Tibial nerve (tissue), 4 donors: ENCODE measurements around the gene METTL8. TPM values are rescaled to one million over a fixed set of nuclear protein-coding genes. Genes with fewer than 3 reads are reported as not detected.
"Not testable (repeated sequence)": the region's sequence is repeated elsewhere in the genome, so short reads cannot be mapped to it uniquely, and the experiment has no call there.

ENCODE experiments used
- DNase-seq, 2 donors: peaks; one replicate each; pipeline ENCODE4 v3.0.0-alpha.2; 2019; ENCODE audit warnings: low spot score in 2 of 2
- H3K27ac ChIP-seq, 4 donors: fragments of 200-600 bp; sonication (generic) in 3 of 4; one replicate each; pipeline ENCODE4 v1.5.1; 2017 to 2019; ENCODE audit warnings: mild to moderate bottlenecking in 1 of 4
- H3K27me3 ChIP-seq, 2 donors: fragments of 200-600 bp; sonication (generic) in 1 of 2; one replicate each; pipeline versions ENCODE4 v1.5.1 to v1.6.0; 2017 to 2019
- H3K36me3 ChIP-seq, 3 donors: fragments of 200-600 bp; sonication (generic); one replicate each; pipeline ENCODE4 v1.5.1; 2018 to 2019
- H3K4me1 ChIP-seq, 4 donors: fragments of 200-600 bp; sonication (generic) in 3 of 4; one replicate each; pipeline ENCODE4 v1.5.1; 2017 to 2019
- H3K4me3 ChIP-seq, 4 donors: fragments of 200-600 bp; sonication (generic) in 3 of 4; one replicate each; pipeline ENCODE4 v1.5.1; 2017 to 2019; ENCODE audit warnings: mild to moderate bottlenecking in 1 of 4, moderate library complexity in 1 of 4
- H3K9me3 ChIP-seq, 4 donors: fragments of 200-600 bp; sonication (generic) in 3 of 4; one replicate each; pipeline ENCODE4 v1.5.1; 2017 to 2019
- EP300 ChIP-seq, 2 donors: sonication (generic); formaldehyde crosslinking; IDR thresholded peaks; one replicate each; pipeline ENCODE4 v1.6.1; 2017; ENCODE audit warnings: antibody characterized with exemption in 2 of 2, mild to moderate bottlenecking in 1 of 2
- POLR2A ChIP-seq, 2 donors: fragments of 450-650 bp; IDR thresholded peaks; one replicate each; pipeline ENCODE4 v1.6.1; 2017; ENCODE audit warnings: antibody characterized with exemption in 2 of 2, mild to moderate bottlenecking in 2 of 2, moderate library complexity in 2 of 2
- WGBS, 2 donors: methylation state at CpG; one replicate each; pipeline ENCODE4 v1.1.5; 2018; 5-methylcytosine and 5-hydroxymethylcytosine counted together
- total RNA-seq, 4 donors: library from RNA; depleted of rRNA; stranded (reverse); fragments of >200 nt; gene quantifications; one replicate each; pipeline ENCODE4 v1.1.0, GENCODE V29; 2016
- TF ChIP-seq, protein P1 (sequence below), 5 experiments: fragments of 200-600 bp in 3 of 5; fragments of 450-650 bp in 2 of 5; sonication (generic) in 3 of 5; IDR thresholded peaks; one replicate each; pipeline ENCODE4 v1.5.1; 2016 to 2019; ENCODE audit warnings: antibody characterized with exemption in 5 of 5, mild to moderate bottlenecking in 3 of 5, moderate library complexity in 2 of 5

The METTL8 gene
- total RNA-seq, 4 donors from 2014 or later = 13.5 to 27.9 (median 20.7) TPM

- no peaks in the 10 kb centered on the region for H3K27me3 ChIP-seq
- DNase-seq = no peak
- WGBS, 2 donors = 93% methylated on average over 2 of the region's 2 CpGs
- no peak overlapping the region for H3K27ac ChIP-seq
- H3K4me3 ChIP-seq = no peak overlapping the region
- peaks cover 0 to 37% (median 0%) of the 10 kb centered on the region in 3 donors for H3K36me3 ChIP-seq
- H3K9me3 ChIP-seq = peaks cover 0 to 18% (median 3%) of the 10 kb centered on the region in 4 donors
- TF ChIP-seq, protein P1, sequence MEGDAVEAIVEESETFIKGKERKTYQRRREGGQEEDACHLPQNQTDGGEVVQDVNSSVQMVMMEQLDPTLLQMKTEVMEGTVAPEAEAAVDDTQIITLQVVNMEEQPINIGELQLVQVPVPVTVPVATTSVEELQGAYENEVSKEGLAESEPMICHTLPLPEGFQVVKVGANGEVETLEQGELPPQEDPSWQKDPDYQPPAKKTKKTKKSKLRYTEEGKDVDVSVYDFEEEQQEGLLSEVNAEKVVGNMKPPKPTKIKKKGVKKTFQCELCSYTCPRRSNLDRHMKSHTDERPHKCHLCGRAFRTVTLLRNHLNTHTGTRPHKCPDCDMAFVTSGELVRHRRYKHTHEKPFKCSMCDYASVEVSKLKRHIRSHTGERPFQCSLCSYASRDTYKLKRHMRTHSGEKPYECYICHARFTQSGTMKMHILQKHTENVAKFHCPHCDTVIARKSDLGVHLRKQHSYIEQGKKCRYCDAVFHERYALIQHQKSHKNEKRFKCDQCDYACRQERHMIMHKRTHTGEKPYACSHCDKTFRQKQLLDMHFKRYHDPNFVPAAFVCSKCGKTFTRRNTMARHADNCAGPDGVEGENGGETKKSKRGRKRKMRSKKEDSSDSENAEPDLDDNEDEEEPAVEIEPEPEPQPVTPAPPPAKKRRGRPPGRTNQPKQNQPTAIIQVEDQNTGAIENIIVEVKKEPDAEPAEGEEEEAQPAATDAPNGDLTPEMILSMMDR (IDR thresholded peaks at IDR 0.05) = no peak
- TF ChIP-seq EP300 (IDR thresholded peaks at IDR 0.05) = no peak
- TF ChIP-seq POLR2A (IDR thresholded peaks at IDR 0.05) = no peak
- no peaks in the 10 kb centered on the region for H3K4me1 ChIP-seq
Measured at GRCh38 chr2:171362396-171362795, 71.4 kb downstream of the METTL8 start.

GRCh38 chr2:171360905-171361304, 72.9 kb downstream of the METTL8 start:
- Histone ChIP-seq H3K27ac (no peak overlapping the region), H3K4me3 (no peak overlapping the region), H3K36me3 (peaks cover 0 to 37% (median 0%) of the 10 kb centered on the region in 3 donors), H3K9me3 (peaks cover 0 to 5% (median 2%) of the 10 kb centered on the region in 4 donors), H3K27me3 (no peaks in the 10 kb centered on the region), H3K4me1 (no peaks in the 10 kb centered on the region)
- TF ChIP-seq, protein P1 (IDR thresholded peaks at IDR 0.05) = no peak
- TF ChIP-seq EP300 (IDR thresholded peaks at IDR 0.05) (no peak), POLR2A (IDR thresholded peaks at IDR 0.05) (no peak)
- WGBS, 2 donors = 82 to 88% methylated on average over 2 of the region's 2 CpGs
- DNase-seq = no peak

DNA sequence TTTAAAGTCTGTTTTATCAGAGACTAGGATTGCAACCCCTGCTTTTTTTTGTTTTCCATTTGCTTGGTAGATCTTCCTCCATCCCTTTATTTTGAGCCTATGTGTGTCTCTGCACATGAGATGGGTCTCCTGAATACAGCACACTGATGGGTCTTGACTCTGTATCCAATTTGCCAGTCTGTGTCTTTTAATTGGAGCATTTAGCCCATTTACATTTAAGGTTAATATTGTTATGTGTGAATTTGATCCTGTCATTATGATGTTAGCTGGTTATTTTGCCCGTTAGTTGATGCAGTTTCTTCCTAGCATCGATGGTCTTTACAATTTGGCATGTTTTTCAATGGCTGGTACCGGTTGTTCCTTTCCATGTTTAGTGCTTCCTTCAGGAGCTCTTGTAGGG, 80.0 kb downstream of the METTL8 start:
- not testable (repeated sequence) for H3K9me3 ChIP-seq, H3K27me3 ChIP-seq, H3K27ac ChIP-seq, H3K4me3 ChIP-seq, DNase-seq, H3K4me1 ChIP-seq
- 96 to 98% methylated on average over 3 of the region's 3 CpGs for WGBS, 2 donors
- H3K36me3 ChIP-seq = peaks cover 0 to 26% (median 0%) of the 10 kb centered on the region in 3 donors

DNA sequence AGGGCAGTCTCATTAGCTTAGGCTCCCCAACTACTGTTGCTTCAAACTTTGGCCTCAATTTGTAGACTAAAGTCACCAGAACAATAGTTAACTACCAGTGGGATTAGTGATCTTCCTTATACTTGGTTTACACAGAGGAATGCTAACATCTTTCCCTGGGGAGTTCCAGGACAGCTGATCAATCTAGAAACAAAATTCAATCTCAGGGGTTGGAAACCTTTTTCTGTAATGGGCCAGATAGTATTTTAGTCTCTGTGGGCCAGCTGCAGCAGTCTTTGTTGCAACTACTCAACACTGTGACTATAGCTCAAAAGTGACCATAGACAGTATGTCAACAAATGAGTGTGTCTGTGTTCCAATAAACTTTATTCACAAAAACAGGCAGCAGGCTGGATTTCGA, 85.7 kb downstream of the METTL8 start:
- Histone ChIP-seq H3K4me1 (peaks cover 0 to 5% (median 3%) of the 10 kb centered on the region in 4 donors), H3K36me3 (no peaks in the 10 kb centered on the region), H3K9me3 (peaks cover 0 to 7% (median 0%) of the 10 kb centered on the region in 4 donors), H3K27ac (no peak overlapping the region), H3K27me3 (no peaks in the 10 kb centered on the region), H3K4me3 (no peak overlapping the region)
- no peak for DNase-seq
- WGBS, 2 donors = 71 to 94% methylated on average over 1 of the region's 1 CpG
- no peak for TF ChIP-seq POLR2A (IDR thresholded peaks at IDR 0.05)
- no peak for TF ChIP-seq EP300 (IDR thresholded peaks at IDR 0.05)
- TF ChIP-seq, protein P1 (IDR thresholded peaks at IDR 0.05) = no peak

DNA sequence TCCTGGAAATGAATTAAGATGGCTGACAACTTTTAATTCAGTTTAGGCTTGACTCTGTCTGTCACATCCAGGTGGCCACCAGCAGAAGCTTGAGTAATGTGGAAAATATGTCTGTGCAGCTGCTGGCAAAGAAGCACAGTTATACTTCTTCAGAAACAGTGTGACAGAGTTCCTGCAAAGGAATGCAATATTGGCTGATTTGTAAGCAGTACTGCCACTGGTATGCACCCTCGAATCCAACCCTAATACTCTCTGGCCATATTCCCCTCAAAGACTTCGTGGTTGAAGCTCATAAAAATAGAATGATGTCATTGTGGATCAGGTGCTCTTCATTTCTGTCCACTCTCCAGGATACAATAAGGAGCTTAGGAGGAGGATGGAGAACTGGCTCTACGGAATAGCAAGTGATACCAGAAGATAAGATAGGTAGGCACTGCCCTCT, 86.2 kb downstream of the METTL8 start:
- Histone ChIP-seq H3K27me3 (no peaks in the 10 kb centered on the region), H3K9me3 (peaks cover 0 to 7% (median 0%) of the 10 kb centered on the region in 4 donors), H3K4me1 (peaks cover 0 to 5% (median 3%) of the 10 kb centered on the region in 4 donors), H3K4me3 (no peak overlapping the region), H3K36me3 (no peaks in the 10 kb centered on the region), H3K27ac (no peak overlapping the region)
- no peak for TF ChIP-seq POLR2A (IDR thresholded peaks at IDR 0.05)
- TF ChIP-seq, protein P1 (IDR thresholded peaks at IDR 0.05) = no peak
- TF ChIP-seq EP300 (IDR thresholded peaks at IDR 0.05) = no peak
- 35 to 45% methylated on average over 3 of the region's 3 CpGs for WGBS, 2 donors
- no peak for DNase-seq
